ENCODE data around the gene NINJ1.

The NINJ1 gene

DNA sequence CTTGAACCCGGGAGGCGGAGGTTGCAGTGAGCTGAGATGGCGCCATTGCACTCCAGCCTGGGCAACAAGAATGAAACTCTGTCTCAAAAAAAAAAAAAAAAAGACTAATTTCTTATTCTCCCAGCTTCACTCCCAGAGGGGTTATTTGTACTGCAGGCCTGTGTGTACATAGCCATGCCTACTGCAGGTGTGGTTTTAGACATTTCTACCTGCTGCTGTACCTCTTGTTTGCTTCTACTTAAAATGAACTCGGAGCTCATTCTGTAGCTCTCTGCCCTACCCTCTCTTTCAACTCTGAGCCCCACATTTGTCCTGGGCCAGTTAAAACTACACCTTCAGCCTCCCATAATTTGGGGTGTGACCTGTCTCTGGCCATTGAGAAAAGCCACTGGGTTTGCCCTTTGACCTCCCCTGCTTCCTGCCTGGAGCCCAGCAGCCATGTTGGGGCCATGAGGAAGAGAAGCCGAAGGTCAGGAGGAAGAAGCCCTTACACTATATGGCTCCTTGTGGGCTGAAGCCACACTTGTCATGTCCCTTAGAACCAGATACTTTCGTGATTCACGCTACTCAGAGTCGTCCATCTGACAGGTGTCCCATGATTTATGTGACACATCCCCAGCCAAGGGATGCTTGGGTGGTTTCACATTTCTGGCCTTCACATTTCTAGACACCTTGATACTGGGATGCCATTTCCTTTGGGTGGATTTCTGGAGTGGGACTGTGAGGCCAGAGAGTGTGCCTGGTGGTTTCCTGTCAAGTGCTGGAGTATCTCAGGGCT is 47.4 kb downstream of the NINJ1 start:
- no peak for DNase-seq

DNA sequence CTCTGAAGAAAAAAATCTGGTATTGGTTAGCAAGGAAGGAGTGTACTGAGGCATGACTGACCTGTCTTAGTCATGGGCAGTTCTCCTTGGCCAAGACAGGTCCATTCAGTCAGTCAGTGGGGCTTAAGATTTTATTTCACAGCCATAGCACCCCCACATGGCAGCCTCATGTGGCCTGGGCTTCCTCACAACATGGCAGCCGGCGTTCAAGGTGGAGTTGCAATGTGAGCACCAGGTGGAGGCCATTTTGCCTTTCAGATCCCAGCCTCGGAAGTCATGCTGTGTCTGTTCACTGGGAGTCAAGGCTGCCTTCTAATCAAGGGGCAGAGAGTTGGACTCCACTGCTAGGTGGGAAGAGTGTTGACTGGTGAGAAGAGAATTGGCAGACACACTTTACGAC is 48.4 kb downstream of the NINJ1 start:
- DNase-seq: no peak

DNA sequence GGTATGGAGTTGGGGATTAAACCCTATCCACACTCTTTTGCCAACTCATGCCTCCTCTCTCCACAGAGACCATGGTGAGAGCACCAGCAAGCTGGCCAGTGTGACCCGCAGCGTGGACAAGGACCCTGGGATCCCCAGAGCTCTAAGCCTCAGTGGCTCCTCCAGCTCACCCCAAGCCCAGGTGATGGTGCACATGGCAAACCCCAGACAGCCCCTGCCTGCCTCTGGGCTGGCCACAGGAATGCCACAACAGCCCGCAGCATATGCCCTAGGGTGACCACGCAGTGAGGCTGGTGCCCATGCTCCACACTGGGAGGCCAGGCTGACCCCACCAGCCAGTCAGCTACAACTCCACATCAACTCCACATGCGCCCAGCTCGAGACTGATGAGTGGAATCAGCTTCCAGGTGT is 49.6 kb downstream of the NINJ1 start:
- DNase-seq: no peak

DNA sequence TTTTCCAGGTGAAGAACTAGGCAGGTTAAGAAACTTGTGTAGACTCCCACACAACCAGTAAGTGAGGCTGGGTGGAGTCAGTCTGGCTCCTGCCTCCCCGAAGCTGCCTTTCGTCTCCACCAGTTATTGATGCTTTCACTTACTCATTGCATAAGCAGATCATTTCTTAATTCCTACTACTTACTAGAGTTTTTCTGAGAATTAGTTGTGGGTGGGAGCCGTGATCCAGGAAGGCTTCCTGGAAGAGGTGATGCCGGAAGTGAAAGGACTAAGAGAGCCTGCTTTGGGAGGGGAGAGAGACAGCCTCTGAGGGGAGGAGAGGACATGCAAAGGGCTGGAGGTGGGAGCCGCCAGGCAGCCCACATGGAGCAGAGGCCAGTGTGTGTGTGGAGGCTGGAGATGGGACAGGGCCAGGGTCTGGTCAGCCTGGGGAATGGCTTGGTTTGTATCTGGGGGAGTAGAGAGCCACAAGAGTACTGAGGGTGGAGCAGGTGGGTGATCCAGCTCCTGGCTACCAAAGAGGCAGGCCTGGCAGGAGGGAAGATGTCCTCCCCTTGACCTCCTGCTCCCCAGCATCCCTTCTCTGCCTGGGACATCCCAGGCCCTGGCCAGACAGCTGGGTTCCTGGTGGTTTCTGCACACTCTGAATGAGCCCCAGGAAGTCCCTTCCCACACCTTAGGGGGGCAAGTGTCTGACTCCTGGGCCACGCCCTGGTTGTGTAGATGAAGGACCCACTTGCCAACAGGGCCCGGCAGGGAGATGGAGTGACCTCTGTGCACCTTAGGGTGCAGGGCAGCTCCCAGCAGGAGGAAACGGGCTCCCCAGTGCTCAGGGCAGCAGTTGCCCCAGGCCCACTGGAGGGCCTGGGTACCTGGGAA is 50.2 kb downstream of the NINJ1 start:
- no peak for DNase-seq

DNA sequence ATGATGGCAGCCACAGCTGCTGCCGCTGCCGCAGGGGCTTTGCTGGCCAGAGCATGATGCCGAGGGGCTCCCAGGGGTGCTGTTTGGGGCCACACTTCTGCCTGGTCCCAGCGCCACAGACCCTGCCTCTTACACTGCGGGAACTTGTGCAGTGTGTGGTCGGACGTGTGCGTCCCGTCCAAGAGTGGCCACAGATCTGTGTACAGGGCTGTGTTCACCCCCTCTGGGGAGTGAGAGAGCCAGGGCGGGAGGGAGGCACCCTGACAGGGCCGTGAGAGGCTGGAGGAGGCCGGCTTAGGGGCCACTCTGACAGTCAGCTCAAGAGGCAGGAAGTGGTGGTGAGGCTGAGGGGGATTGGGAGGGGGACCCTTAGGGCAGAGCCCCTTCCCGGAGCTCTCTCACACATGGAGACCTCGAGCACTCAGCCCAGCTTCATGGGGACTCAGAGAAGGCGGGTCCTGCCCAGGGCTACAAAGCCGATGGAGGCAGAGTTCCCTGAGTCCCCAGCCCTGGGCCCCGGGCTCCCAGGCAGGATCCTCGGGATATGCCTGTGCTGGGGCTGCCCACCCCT is 51.1 kb downstream of the NINJ1 start:
- DNase-seq: no peak

DNA sequence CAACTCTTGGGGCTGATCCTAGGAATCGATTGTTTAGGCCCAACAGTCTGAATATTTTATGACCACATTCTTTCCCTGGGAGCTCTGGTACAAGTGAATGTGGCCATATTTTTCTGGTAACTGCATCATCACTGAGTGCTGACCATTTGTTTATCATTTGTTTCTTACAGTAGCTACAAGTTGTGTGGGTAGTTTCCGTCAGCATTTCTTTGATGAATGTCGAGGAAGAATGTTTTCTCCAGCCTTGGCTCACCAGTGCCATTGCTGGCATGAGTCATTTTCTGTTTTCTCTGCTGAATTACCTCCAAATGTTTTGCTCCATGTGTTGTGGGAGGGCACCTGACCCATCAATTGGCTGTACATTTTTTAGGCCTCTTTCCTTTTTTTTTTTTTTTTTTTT is 52.1 kb downstream of the NINJ1 start:
- DNase-seq: no peak

DNA sequence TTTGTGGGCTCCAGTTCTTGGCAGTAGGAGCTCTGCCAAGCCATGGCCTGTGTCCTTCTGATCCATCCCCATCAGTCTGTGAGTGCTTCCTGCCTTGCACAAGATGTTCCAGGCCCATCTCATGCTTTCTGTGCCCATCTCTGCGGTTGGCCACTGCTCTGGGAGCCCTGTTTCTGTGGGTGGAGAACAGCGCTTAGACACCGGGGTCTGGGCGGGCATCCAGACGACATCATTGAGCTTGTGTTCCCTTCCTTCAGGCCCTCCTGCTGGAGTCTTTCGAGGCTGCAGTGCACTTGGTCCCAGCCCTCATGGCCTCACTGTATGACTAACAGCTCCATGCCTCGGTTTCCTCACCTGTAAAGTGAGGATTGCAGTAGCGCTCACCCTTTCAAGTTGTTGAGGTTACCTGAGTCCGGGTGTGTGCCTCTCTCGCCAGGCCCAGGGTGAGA is 52.9 kb downstream of the NINJ1 start:
- no peak for DNase-seq

DNA sequence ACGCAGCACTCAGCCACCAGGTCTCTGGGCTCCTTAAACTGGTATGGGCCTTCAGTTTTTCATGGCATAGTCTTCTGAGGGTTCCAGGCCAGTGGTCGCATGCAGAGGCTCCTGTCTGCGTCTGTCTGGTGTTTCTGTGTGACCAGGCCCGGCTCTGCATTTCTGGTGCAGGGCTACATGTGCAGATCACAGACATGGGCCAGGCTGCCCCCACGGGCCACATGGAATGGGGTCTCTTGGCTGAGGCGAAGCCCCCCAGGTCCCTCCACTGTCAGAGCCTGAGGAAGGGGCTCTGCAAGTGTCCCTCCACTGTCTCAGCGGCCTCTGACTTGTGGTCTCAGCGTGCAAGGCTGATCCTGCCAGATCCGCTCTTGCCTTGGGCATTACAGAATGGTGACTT is 53.6 kb downstream of the NINJ1 start:
- no peak for DNase-seq

DNA sequence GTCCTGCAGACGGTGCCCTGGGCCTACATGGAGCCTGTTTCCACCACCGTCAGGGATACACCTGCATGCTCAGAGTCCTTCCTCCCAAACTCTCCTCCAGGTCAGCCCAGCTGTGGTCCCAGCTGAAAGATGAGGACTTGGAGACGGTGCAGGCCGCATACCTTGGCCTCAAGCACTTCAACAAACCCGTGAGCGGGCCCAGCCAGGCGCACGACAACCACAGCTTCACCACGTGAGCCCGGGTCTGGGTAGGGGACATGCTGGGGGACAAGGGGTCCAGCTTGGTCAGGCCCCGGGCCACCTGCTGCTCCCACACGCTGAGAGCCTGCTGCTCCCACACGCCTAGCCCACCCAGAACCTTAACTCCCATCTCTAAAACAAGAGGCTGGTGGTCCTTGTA is 54.7 kb downstream of the NINJ1 start:
- no peak for DNase-seq

DNA sequence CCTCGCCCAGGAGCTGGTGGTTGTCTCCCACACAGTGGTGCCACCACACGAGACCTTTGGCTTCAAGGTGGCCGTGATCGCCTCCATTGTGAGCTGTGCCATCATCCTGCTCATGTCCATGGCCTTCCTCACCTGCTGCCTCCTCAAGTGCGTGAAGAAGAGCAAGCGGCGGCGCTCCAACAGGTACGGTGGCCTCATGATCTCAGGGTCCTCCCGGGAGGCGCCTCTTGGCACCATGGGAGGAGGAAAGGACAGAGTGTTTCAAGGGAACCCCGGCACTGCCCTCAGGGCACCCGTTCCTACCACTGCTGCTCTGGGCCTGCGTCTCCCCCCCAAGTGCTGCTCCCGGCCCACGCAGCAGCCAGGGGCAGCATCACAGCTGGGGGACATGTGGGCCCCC is 56.2 kb downstream of the NINJ1 start:
- no peak for DNase-seq

DNA sequence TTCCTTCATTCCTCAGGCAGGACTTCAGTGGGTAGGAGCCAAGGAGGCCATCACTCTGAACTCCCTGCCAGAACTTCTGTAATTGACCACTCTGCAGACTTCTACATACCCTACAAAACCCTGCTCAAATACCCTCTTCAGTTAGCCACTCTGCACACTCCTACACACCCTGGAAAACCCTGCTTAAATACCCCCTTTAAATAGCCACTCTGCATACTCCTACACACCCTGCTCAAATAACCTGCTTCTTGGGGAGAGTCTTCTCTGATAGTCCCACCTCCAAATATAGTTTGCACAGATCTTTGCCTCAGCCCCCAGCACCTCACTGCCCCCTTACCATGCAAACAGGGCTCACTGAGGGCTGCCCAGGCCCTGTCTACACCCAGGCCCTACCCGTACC is 56.7 kb downstream of the NINJ1 start:
- no peak for DNase-seq

DNA sequence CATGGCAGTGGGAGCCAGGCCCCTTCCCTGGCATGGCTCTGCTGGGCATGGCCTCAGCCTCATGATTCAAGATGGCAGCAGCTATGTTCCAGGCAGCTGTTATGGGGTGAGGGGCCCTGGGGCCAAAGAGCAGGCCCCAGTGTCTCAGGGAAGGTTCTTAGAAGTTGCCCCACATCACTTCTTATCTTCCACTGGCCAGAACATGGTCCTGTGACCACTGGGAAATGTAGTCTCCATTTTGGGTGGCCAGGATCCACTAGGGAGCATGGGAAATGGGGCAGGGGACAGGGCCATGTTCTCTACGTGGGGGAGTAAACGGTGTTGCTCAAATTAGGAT is 57.3 kb downstream of the NINJ1 start:
- DNase-seq: no peak

DNA sequence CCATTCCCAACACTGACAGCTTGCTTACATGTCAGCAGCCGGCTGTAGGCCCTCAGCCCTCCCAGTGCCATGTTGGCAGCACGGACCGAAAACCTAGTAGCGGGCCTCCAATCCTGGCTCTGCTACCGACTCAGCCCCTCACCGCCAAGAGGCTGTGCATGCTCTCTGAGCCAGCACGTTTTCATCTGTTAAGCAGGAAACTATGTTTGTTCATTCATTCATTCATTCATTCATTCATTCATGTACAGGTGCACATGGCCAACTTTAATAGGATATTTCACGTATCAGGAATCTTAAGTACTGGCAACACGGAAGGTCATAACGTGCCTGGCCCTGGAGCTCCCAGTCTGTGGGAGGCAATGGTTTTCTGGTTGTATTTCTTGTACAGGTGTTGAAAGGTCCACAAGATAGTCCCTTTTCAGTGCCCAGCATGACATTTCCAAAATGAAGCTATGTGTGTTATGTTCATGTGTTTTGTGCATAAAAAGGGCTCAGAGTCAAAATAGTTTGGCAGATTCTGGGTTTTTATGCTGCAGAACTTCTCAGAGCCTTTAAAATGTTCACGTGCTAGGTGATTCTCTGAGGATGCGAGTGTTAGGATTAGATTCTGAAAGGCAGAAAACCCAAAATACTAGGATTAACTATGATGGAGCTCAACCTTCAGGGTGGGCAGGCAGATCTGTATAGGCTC is 57.8 kb downstream of the NINJ1 start:
- DNase-seq: no peak

DNA sequence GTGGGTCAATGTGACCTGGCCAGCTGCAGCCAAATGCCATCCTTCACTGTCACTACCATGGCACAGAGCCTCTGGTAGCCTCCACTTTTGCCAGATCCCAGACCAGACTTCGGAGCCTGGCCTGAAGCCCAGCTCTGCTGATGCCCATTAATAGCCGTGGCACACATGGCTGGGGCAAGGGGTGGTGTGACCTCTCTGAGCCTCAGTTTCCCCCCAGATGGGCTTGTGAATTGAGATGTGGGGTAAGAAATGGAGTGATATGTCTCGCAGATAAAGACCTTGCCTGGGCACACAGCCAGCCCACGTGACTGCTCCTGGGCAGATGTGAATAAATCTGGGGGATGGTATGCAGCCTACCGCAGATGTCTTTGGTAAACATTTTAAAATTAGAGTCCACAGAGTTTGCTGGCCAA is 61.7 kb downstream of the NINJ1 start:
- DNase-seq: no peak

Data from NCI-H2107 (cell line).